ENCODE measurements around the gene MYO1C. TPM values are rescaled to one million over a fixed set of nuclear protein-coding genes. Genes with fewer than 3 reads are reported as not detected.
"Not testable (repeated sequence)": the region's sequence is repeated elsewhere in the genome, so short reads cannot be mapped to it uniquely, and the experiment has no call there.

The MYO1C gene
- total RNA-seq, 2 donors from 2014 or later: 94.4 to 120 TPM

- peaks cover 4% of the 10 kb centered on the region for H3K4me1 ChIP-seq (replicated peaks)
- no peaks in the 10 kb centered on the region for H3K27me3 ChIP-seq (replicated peaks; ENCODE audit: insufficient read depth)
- intact Hi-C loops (cut with DNase I): no loop called here
- H3K9me3 ChIP-seq: no peaks in the 10 kb centered on the region
- H3K36me3 ChIP-seq: no peaks in the 10 kb centered on the region
- 83% methylated on average over 5 of the region's 5 CpGs for WGBS
- TF ChIP-seq POLR2AphosphoS5 (IDR thresholded peaks at IDR 0.05) (no peak), POLR2A (IDR thresholded peaks at IDR 0.05) (no peak), CTCF (IDR thresholded peaks at IDR 0.05) (no peak)
- H3K4me3 ChIP-seq: no peak overlapping the region
- H3K27ac ChIP-seq: no peak overlapping the region
- no peak for DNase-seq (ENCODE audit: low spot score)
Observed at GRCh38 chr17:1449412-1449967, 43.0 kb downstream of the MYO1C start.

DNA sequence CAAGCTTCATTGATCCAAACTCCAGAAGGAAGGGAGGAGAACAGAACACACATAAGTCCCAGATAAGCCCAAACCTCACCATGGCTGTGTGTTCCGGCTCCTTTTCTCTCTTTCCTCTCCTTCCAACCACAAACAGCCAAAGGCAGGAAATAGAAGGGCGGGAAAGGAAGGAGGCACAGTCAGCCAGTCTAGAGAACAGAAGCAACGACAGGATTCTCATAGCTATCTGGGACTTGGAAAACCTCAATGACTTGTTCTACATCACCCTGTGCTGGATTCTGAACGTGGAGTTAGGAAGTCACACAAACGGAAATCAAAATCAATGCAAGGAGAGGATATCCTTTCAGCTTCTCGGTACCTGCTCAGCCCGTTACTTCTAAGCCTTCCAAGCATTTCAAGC is 45.4 kb downstream of the MYO1C start:
- intact Hi-C loops (cut with DNase I): no loop called here
- Histone ChIP-seq H3K36me3 (no peaks in the 10 kb centered on the region), H3K4me3 (no peak overlapping the region), H3K4me1 (replicated peaks) (no peaks in the 10 kb centered on the region), H3K27ac (no peak overlapping the region), H3K9me3 (no peaks in the 10 kb centered on the region), H3K27me3 (replicated peaks; ENCODE audit: insufficient read depth) (no peaks in the 10 kb centered on the region)
- TF ChIP-seq POLR2AphosphoS5 (IDR thresholded peaks at IDR 0.05) (no peak), CTCF (IDR thresholded peaks at IDR 0.05) (no peak), POLR2A (IDR thresholded peaks at IDR 0.05) (no peak)
- no peak for DNase-seq (ENCODE audit: low spot score)
- WGBS: 61% methylated on average over 7 of the region's 7 CpGs

GRCh38 chr17:1446201-1446600 is 46.3 kb downstream of the MYO1C start:
- no peaks in the 10 kb centered on the region for H3K9me3 ChIP-seq
- WGBS: 91% methylated on average over 12 of the region's 12 CpGs
- H3K27me3 ChIP-seq (replicated peaks; ENCODE audit: insufficient read depth): no peaks in the 10 kb centered on the region
- H3K27ac ChIP-seq: no peak overlapping the region
- H3K4me1 ChIP-seq (replicated peaks): no peaks in the 10 kb centered on the region
- intact Hi-C loops (cut with DNase I): no loop called here
- TF ChIP-seq POLR2A (IDR thresholded peaks at IDR 0.05) (no peak), POLR2AphosphoS5 (IDR thresholded peaks at IDR 0.05) (no peak), CTCF (IDR thresholded peaks at IDR 0.05) (no peak)
- DNase-seq (ENCODE audit: low spot score): no peak
- H3K4me3 ChIP-seq: no peak overlapping the region
- H3K36me3 ChIP-seq: no peaks in the 10 kb centered on the region

GRCh38 chr17:1445695-1446094 is 46.8 kb downstream of the MYO1C start:
- H3K9me3 ChIP-seq; H3K4me3 ChIP-seq; DNase-seq (ENCODE audit: low spot score); H3K27ac ChIP-seq; intact Hi-C loops (cut with DNase I); H3K36me3 ChIP-seq; H3K27me3 ChIP-seq (replicated peaks; ENCODE audit: insufficient read depth); H3K4me1 ChIP-seq (replicated peaks): not testable (repeated sequence)
- WGBS: 95% methylated on average over 4 of the region's 4 CpGs

- H3K27ac ChIP-seq; H3K9me3 ChIP-seq; intact Hi-C loops (cut with DNase I); DNase-seq (ENCODE audit: low spot score); H3K4me3 ChIP-seq; H3K36me3 ChIP-seq; H3K4me1 ChIP-seq (replicated peaks); H3K27me3 ChIP-seq (replicated peaks; ENCODE audit: insufficient read depth): not testable (repeated sequence)
- 94% methylated on average over 6 of the region's 6 CpGs for WGBS
Observed at GRCh38 chr17:1442721-1443120, 49.8 kb downstream of the MYO1C start.

DNA sequence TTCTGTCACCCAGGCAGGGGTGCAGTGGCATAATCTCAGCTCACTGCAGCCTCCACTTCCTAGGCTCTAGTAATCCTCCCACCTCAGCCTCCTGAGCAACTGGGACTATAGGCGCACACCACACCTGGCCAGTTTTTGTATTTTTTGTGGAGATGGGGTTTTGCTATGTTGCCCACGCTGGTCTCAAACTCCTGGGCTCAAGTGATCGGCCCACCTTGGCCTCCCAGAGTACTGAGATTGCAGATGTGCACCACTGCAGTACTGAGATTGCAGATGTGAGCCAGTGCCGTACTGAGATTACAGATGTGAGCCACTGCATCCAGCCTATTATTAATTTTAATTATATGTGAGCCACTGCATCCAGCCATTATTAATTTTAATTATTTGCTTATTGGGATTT is 50.3 kb downstream of the MYO1C start:
- no peaks in the 10 kb centered on the region for H3K4me1 ChIP-seq (replicated peaks)
- H3K36me3 ChIP-seq: no peaks in the 10 kb centered on the region
- intact Hi-C loops (cut with DNase I): no loop called here
- no peak overlapping the region for H3K27ac ChIP-seq
- no peaks in the 10 kb centered on the region for H3K9me3 ChIP-seq
- TF ChIP-seq POLR2A (IDR thresholded peaks at IDR 0.05): no peak
- TF ChIP-seq CTCF (IDR thresholded peaks at IDR 0.05): no peak
- no peak for TF ChIP-seq POLR2AphosphoS5 (IDR thresholded peaks at IDR 0.05)
- no peak overlapping the region for H3K4me3 ChIP-seq
- 100% methylated on average over 4 of the region's 4 CpGs for WGBS
- no peaks in the 10 kb centered on the region for H3K27me3 ChIP-seq (replicated peaks; ENCODE audit: insufficient read depth)
- DNase-seq (ENCODE audit: low spot score): no peak
